Osteocyte (in vitro differentiated cells): ENCODE results near the gene ANXA10. TPM values are rescaled to one million over a fixed set of nuclear protein-coding genes. Genes with fewer than 3 reads are reported as not detected.

Experiments used
- DNase-seq: peaks from one replicate; pipeline ENCODE4 v3.0.0; 2021; ENCODE audit warnings: mixed read lengths; ENCODE audit not compliant: unreplicated experiment; ENCODE audit errors: extremely low spot score
- H3K27ac Mint-ChIP-seq: one replicate; pipeline ENCODE4 v1.8.0; 2021; ENCODE audit warnings: mild to moderate bottlenecking, mixed read lengths; ENCODE audit not compliant: unreplicated experiment
- H3K27me3 Mint-ChIP-seq: one replicate; pipeline ENCODE4 v1.8.0; 2021; ENCODE audit warnings: mixed read lengths; ENCODE audit not compliant: unreplicated experiment
- H3K36me3 Mint-ChIP-seq: one replicate; pipeline ENCODE4 v1.8.0; 2021; ENCODE audit warnings: mixed read lengths; ENCODE audit not compliant: unreplicated experiment
- H3K4me1 Mint-ChIP-seq: one replicate; pipeline ENCODE4 v1.8.0; 2021; ENCODE audit warnings: mixed read lengths; ENCODE audit not compliant: unreplicated experiment
- H3K4me3 Mint-ChIP-seq: one replicate; pipeline ENCODE4 v1.8.0; 2021; ENCODE audit warnings: mild to moderate bottlenecking, moderate library complexity, mixed read lengths; ENCODE audit not compliant: unreplicated experiment
- H3K9me3 Mint-ChIP-seq: one replicate; pipeline ENCODE4 v1.8.0; 2021; ENCODE audit warnings: mixed read lengths; ENCODE audit not compliant: unreplicated experiment
- total RNA-seq: library from RNA; stranded (reverse); gene quantifications from 2 replicates; pipeline ENCODE4 v1.2.1, GENCODE V29; 2021
- TF ChIP-seq, protein P1 (sequence below): fragments of 200-600 bp; sonication (generic); IDR thresholded peaks from 2 replicates; pipeline ENCODE4 v1.5.0; 2021; ENCODE audit warnings: antibody characterized with exemption, mild to moderate bottlenecking, moderate library complexity

The ANXA10 gene
- total RNA-seq, 1 donor from 2014 or later, result not detected

DNA sequence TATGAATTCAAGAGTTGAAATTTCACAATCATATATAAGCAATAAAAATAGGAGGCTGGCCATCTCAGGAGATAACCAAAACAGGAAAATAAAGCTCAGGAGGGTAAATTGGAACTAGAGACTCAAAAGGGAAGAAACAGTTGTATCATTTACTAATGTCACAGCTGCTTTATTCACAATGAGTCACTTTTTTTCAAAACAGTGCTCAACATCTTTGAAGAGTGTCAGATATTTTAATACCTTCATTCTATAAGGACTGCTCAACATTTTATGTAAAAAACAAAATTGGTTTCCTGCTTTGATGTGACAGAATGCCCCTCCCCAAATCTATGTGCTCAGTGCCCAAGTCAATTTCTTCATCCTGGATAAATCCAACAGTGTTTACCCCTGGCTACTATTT is 128.6 kb downstream of the ANXA10 start:
- DNase-seq, result no peak

DNA sequence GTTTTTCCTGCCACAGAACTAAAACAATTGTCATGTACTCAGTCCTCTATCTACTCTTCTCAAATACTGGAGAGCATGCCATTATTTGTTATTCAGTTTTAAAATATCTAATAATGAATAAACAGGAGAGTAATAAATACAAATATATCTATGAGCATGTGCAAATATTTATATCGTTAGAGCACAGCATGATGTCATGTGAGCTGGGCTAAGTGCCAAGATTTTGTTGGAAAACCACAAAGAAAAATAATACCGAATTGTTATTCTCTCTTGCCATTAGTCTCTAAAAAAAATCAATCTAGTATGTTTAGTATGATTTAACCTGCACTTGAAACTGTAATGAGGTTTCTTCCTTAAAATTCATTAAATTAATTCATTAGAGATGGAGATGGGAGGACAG is 129.0 kb downstream of the ANXA10 start:
- TF ChIP-seq, protein P1, sequence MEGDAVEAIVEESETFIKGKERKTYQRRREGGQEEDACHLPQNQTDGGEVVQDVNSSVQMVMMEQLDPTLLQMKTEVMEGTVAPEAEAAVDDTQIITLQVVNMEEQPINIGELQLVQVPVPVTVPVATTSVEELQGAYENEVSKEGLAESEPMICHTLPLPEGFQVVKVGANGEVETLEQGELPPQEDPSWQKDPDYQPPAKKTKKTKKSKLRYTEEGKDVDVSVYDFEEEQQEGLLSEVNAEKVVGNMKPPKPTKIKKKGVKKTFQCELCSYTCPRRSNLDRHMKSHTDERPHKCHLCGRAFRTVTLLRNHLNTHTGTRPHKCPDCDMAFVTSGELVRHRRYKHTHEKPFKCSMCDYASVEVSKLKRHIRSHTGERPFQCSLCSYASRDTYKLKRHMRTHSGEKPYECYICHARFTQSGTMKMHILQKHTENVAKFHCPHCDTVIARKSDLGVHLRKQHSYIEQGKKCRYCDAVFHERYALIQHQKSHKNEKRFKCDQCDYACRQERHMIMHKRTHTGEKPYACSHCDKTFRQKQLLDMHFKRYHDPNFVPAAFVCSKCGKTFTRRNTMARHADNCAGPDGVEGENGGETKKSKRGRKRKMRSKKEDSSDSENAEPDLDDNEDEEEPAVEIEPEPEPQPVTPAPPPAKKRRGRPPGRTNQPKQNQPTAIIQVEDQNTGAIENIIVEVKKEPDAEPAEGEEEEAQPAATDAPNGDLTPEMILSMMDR, result no peak
- no peak for DNase-seq
- H3K36me3 Mint-ChIP-seq, result peaks cover 42% of the 10 kb centered on the region
- H3K9me3 Mint-ChIP-seq, result peaks cover 6% of the 10 kb centered on the region
- no peak overlapping the region for H3K4me3 Mint-ChIP-seq
- H3K27me3 Mint-ChIP-seq, result no peaks in the 10 kb centered on the region
- peak overlapping the region; percentile 27 for H3K27ac Mint-ChIP-seq
- peaks cover 15% of the 10 kb centered on the region for H3K4me1 Mint-ChIP-seq

More for the DNA sequence above, 128.6 kb downstream of the ANXA10 start:
- Mint-ChIP-seq H3K4me3 (no peak overlapping the region), H3K36me3 (peaks cover 42% of the 10 kb centered on the region), H3K9me3 (peaks cover 6% of the 10 kb centered on the region), H3K27me3 (no peaks in the 10 kb centered on the region), H3K27ac (peak overlapping the region; percentile 27), H3K4me1 (peaks cover 15% of the 10 kb centered on the region)
- TF ChIP-seq, protein P1, result no peak

Other genes starting within 250 kb of the ANXA10 start
- 15.7 and 16.6 TPM in 2 replicates for gene DDX60, start 226.2 kb downstream of the ANXA10 start, total RNA-seq